ENCODE measurements around the gene VAV2. TPM values are rescaled to one million over a fixed set of nuclear protein-coding genes. Genes with fewer than 3 reads are reported as not detected.
"Not testable (repeated sequence)": the region's sequence is repeated elsewhere in the genome, so short reads cannot be mapped to it uniquely, and the experiment has no call there.

The VAV2 gene
- polyA plus RNA-seq, 1 donor: 48.4 TPM

DNA sequence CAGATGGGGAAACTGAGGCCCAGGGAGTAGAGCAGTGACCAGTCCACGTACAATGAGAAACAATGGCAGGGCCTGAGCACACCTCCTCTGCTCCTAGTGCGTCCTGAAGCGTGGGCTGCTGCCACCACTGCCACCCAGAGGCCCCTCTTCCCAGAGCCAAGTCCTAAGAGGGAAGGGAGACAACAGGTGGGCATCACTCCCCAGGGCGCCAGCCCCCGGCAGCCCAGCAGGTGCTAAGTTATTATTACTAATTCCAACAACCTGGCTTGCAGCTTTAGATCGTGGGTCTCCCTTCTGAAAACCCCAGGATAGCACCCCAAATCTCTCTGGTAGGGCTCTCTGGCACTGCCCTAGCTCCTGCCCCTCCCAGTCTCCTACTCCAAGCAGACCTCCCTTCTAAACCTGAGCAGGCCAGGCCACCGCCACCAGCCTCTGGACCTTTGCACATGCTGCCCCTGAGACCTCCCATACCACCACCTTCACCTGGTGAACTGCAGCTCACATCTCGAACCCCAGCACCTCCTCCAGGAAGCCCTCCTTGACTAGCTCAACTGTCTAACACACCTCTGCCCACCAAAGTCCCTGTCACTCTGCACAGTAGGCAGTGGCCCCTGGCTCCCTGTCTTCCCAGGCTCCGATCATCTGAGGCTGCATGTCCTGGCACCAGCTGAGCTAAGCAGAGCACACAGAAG, 65.8 kb downstream of the VAV2 start:
- H3K4me1 ChIP-seq (ENCODE audit: control insufficient read depth, insufficient read depth, low read length): peaks cover 4% of the 10 kb centered on the region
- no peak overlapping the region for H3K4me3 ChIP-seq (ENCODE audit: low read length)
- no peak overlapping the region for H3K27ac ChIP-seq (ENCODE audit: low read length)
- no peak for DNase-seq
- no peaks in the 10 kb centered on the region for H3K27me3 ChIP-seq (ENCODE audit: control insufficient read depth, insufficient read depth, low read length)
- no CpG with 5 or more reads among the region's 9 CpGs for WGBS (ENCODE audit: insufficient coverage, low lambda C conversion rate)
- peaks cover 19% of the 10 kb centered on the region for H3K36me3 ChIP-seq (ENCODE audit: control insufficient read depth, insufficient read depth, low read length)
- H3K9me3 ChIP-seq (ENCODE audit: control insufficient read depth, low read depth, low read length): no peaks in the 10 kb centered on the region

DNA sequence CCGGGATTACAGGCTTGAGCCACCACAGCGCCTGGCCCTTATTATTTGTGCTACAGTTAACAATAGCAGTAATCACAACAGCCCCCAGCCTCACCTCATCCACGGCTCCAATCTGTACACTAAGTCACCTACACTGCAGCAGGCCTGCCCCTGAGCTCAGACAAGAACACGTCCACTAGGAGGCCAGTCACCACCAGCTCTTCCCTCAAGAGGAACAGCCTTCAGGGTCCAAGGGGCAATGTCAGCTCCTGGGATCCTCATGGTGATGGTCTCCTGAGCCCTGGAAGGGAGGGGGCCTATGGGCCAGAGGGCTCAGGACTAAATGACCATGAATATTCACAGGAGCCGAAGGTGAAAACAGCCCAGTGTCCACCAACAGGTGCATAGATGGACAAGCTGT, 67.7 kb downstream of the VAV2 start:
- no peak overlapping the region for H3K4me3 ChIP-seq (ENCODE audit: low read length)
- H3K36me3 ChIP-seq (ENCODE audit: control insufficient read depth, insufficient read depth, low read length): peaks cover 23% of the 10 kb centered on the region
- no peak overlapping the region for H3K27ac ChIP-seq (ENCODE audit: low read length)
- WGBS (ENCODE audit: insufficient coverage, low lambda C conversion rate): no CpG with 5 or more reads among the region's 5 CpGs
- no peaks in the 10 kb centered on the region for H3K9me3 ChIP-seq (ENCODE audit: control insufficient read depth, low read depth, low read length)
- peak in 1 of 2 donors; percentile 48 for DNase-seq
- H3K27me3 ChIP-seq (ENCODE audit: control insufficient read depth, insufficient read depth, low read length): no peaks in the 10 kb centered on the region
- H3K4me1 ChIP-seq (ENCODE audit: control insufficient read depth, insufficient read depth, low read length): peaks cover 4% of the 10 kb centered on the region

DNA sequence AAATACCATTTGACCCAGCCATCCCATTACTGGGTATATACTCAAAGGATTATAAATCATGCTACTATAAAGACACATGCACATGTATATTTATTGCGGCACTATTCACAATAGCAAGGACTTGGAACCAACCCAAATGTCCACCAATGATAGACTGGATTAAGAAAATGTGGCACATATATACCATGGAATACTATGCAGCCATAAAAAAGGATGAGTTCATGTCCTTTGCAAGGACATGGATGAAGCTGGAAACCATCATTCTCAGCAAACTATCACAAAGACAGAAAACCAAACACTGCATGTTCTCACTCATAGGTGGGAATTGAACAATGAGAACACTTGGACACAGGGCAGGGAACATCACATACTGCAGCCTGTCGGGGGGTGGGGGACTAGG, 68.5 kb downstream of the VAV2 start:
- H3K9me3 ChIP-seq (ENCODE audit: control insufficient read depth, low read depth, low read length); DNase-seq; H3K27ac ChIP-seq (ENCODE audit: low read length); H3K27me3 ChIP-seq (ENCODE audit: control insufficient read depth, insufficient read depth, low read length); H3K4me3 ChIP-seq (ENCODE audit: low read length); H3K4me1 ChIP-seq (ENCODE audit: control insufficient read depth, insufficient read depth, low read length): not testable (repeated sequence)
- H3K36me3 ChIP-seq (ENCODE audit: control insufficient read depth, insufficient read depth, low read length): peaks cover 17% of the 10 kb centered on the region
- no CpG with 5 or more reads among the region's 2 CpGs for WGBS (ENCODE audit: insufficient coverage, low lambda C conversion rate)

DNA sequence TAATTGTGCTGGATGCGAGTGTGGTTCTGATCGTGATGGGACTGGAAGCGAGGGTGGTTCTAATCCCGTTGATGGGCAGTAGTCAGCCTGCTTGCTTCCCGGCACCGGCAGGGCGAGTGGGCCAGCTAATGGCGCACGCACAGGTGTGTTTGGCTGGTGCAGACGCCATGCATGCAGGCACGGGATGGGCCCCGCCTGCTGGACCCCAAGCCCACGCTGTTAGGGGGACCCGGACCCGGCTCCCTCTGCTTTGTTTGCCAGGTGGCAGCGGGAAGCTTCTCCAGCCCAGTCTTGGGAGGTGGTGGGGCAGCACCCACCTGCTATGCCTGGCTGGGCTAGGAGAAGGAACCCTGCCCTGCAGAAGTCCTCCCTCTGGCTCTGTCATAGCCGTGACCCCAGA, 70.3 kb downstream of the VAV2 start:
- peaks cover 11% of the 10 kb centered on the region for H3K36me3 ChIP-seq (ENCODE audit: control insufficient read depth, insufficient read depth, low read length)
- no peak overlapping the region for H3K4me3 ChIP-seq (ENCODE audit: low read length)
- no peak for DNase-seq
- H3K4me1 ChIP-seq (ENCODE audit: control insufficient read depth, insufficient read depth, low read length): peaks cover 21% of the 10 kb centered on the region
- H3K9me3 ChIP-seq (ENCODE audit: control insufficient read depth, low read depth, low read length): no peaks in the 10 kb centered on the region
- no CpG with 5 or more reads among the region's 17 CpGs for WGBS (ENCODE audit: insufficient coverage, low lambda C conversion rate)
- no peaks in the 10 kb centered on the region for H3K27me3 ChIP-seq (ENCODE audit: control insufficient read depth, insufficient read depth, low read length)
- H3K27ac ChIP-seq (ENCODE audit: low read length): no peak overlapping the region

DNA sequence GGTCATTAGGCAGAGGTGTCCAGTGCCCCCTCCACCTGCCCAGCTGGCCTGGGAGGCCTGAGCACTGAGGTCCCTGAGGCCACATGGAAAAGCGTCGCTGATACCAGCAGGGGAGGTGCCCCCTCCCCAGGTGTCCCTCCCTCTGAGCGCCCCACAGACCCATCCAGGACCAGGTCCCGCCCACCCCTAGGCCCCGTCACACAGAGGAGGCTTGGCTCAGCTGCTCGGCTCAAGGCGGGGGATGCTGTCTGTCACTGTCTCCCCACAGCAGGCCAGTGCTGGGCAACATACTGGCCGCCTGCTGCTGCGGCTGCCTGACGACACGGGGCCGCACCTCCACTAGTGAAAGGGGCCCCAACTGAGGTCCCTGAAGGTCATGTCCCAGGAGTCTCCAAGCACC, 71.7 kb downstream of the VAV2 start:
- H3K27me3 ChIP-seq (ENCODE audit: control insufficient read depth, insufficient read depth, low read length): no peaks in the 10 kb centered on the region
- no peaks in the 10 kb centered on the region for H3K9me3 ChIP-seq (ENCODE audit: control insufficient read depth, low read depth, low read length)
- peaks cover 9% of the 10 kb centered on the region for H3K36me3 ChIP-seq (ENCODE audit: control insufficient read depth, insufficient read depth, low read length)
- no CpG with 5 or more reads among the region's 12 CpGs for WGBS (ENCODE audit: insufficient coverage, low lambda C conversion rate)
- peaks cover 28% of the 10 kb centered on the region for H3K4me1 ChIP-seq (ENCODE audit: control insufficient read depth, insufficient read depth, low read length)
- no peak overlapping the region for H3K27ac ChIP-seq (ENCODE audit: low read length)
- no peak overlapping the region for H3K4me3 ChIP-seq (ENCODE audit: low read length)
- DNase-seq: no peak

DNA sequence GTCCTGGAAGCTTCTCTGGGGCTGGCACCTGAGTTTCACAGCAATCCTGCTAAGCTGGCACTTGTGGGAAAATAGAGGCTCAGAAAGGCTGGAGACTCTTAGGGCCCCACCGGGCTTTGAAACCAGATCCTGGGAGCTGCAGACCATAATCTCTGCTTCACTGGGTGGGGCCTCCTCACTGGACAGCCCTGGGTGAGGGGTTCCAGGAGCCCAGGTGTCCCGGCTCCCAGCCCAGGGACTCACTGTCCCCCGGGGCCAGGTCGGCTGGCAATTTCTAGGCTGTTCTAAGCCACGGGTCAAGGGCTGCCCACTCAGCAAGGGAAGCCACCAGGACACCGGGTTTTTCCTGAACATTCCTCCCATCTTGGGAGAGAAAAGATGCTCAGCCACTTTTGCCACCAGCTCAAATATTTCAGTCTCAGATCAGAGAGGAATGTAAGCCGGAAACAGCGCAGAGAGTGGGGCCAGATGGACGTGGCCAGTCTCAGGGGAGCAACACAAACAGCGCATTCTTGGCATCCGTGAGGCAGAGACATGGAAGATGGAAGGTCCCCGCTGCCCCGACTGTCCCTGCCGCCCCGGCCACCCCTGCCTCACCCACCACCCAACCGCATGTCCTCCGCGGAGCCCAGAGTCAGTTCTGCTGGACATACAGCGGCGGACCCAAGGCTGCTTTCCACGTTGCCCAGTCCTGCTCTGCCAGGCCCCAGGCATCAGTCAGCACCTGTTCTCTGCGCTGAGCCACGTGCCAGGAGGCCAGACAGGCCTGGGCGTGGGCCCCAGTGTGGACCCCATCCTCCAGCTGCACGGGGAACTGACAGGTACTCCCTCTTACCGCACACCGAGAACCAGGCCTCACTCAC, 72.6 kb downstream of the VAV2 start:
- Histone ChIP-seq H3K27ac (ENCODE audit: low read length) (no peak overlapping the region), H3K4me3 (ENCODE audit: low read length) (no peak overlapping the region)

DNA sequence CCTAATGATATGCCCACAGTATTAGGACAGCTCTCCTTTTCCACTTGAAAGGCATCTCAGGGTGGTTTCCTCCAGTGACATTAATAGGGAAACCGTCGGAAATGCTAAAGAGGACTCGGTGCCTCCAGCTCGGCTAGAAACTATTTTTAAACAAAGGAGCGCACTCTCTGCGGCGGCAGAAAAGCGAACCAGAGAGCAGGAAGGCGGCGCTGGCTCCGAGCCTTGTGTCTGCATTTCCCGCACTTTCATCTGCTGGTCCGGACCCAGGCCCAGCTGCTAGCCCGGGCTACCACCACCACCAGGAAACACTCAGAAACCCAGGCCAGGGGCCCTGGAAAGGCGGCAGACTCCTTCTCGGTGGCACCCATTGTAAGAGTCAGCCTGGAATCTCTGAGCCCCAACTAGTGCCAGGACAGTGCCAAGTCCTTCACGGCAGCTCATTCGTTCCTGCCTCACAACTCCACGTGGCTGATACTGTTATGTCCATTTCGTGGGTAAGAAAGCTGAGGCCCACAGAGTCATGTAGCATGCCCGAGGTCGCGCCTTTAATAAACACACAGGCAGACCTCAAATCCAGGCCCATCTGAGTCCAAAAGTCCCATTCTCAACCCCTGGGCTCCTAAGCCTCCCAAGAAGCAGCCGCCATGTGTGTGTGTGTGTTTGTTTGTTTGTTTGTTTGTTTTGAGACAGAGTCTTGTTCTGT, 73.9 kb downstream of the VAV2 start:
- H3K4me1 ChIP-seq (ENCODE audit: control insufficient read depth, insufficient read depth, low read length): peaks cover 41% of the 10 kb centered on the region
- H3K4me3 ChIP-seq (ENCODE audit: low read length): no peak overlapping the region
- WGBS (ENCODE audit: insufficient coverage, low lambda C conversion rate): no CpG with 5 or more reads among the region's 24 CpGs
- H3K27ac ChIP-seq (ENCODE audit: low read length): peak overlapping the region; percentile 80
- H3K27me3 ChIP-seq (ENCODE audit: control insufficient read depth, insufficient read depth, low read length): no peaks in the 10 kb centered on the region
- DNase-seq: no peak
- peaks cover 9% of the 10 kb centered on the region for H3K36me3 ChIP-seq (ENCODE audit: control insufficient read depth, insufficient read depth, low read length)
- no peaks in the 10 kb centered on the region for H3K9me3 ChIP-seq (ENCODE audit: control insufficient read depth, low read depth, low read length)

More for the DNA sequence above, 72.6 kb downstream of the VAV2 start:
- Histone ChIP-seq H3K9me3 (ENCODE audit: control insufficient read depth, low read depth, low read length) (no peaks in the 10 kb centered on the region), H3K4me1 (ENCODE audit: control insufficient read depth, insufficient read depth, low read length) (peaks cover 33% of the 10 kb centered on the region), H3K27me3 (ENCODE audit: control insufficient read depth, insufficient read depth, low read length) (no peaks in the 10 kb centered on the region), H3K36me3 (ENCODE audit: control insufficient read depth, insufficient read depth, low read length) (peaks cover 9% of the 10 kb centered on the region)
- DNase-seq: no peak
- no CpG with 5 or more reads among the region's 27 CpGs for WGBS (ENCODE audit: insufficient coverage, low lambda C conversion rate)

DNA sequence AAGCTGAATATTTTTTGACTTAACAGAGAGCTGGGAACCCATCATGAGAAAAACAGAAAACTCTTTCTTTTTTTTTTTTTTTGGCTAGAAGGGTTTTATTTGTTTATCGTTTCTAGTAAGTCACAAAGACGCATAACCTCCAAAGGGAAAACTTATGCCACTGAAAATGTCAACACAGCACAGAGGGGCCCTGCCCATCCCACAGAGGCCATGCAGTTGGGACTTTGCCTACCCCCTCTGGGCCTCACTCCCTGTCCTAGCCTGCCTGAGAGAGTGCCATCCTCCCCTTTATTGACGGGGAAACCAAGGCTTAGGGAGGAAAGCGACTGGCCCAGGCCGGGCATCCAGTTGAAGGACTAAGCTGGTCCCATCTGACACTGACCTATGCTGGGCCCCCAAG, 74.7 kb downstream of the VAV2 start:
- Histone ChIP-seq H3K4me3 (ENCODE audit: low read length) (no peak overlapping the region), H3K9me3 (ENCODE audit: control insufficient read depth, low read depth, low read length) (no peaks in the 10 kb centered on the region), H3K4me1 (ENCODE audit: control insufficient read depth, insufficient read depth, low read length) (peaks cover 41% of the 10 kb centered on the region), H3K36me3 (ENCODE audit: control insufficient read depth, insufficient read depth, low read length) (peaks cover 9% of the 10 kb centered on the region), H3K27me3 (ENCODE audit: control insufficient read depth, insufficient read depth, low read length) (no peaks in the 10 kb centered on the region), H3K27ac (ENCODE audit: low read length) (peak overlapping the region; percentile 80)
- DNase-seq: peak; percentile 70 to 87
- WGBS (ENCODE audit: insufficient coverage, low lambda C conversion rate): no CpG with 5 or more reads among the region's 5 CpGs

DNA sequence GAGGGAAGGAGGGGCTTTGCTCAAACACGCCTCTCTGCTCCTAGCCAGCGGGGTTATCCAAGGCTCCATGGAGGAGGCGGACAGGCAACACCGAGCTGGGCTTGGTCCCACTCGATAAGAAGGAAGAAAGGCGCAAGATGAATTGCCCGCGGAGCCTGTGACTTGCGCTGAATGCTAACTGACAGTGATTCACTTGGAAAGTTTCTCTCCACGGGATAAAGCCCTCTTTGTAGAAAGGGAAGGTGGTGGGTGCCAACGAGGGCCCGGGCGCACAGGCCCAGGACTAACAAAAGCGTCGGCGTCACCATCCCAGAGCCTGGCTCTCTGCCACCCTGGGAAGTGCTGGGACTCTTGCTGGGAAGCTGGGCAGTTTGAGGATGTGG, 76.0 kb downstream of the VAV2 start:
- WGBS (ENCODE audit: insufficient coverage, low lambda C conversion rate): 40% methylated on average over 1 of the region's 16 CpGs
- Histone ChIP-seq H3K36me3 (ENCODE audit: control insufficient read depth, insufficient read depth, low read length) (peaks cover 2% of the 10 kb centered on the region), H3K27ac (ENCODE audit: low read length) (no peak overlapping the region)

DNA sequence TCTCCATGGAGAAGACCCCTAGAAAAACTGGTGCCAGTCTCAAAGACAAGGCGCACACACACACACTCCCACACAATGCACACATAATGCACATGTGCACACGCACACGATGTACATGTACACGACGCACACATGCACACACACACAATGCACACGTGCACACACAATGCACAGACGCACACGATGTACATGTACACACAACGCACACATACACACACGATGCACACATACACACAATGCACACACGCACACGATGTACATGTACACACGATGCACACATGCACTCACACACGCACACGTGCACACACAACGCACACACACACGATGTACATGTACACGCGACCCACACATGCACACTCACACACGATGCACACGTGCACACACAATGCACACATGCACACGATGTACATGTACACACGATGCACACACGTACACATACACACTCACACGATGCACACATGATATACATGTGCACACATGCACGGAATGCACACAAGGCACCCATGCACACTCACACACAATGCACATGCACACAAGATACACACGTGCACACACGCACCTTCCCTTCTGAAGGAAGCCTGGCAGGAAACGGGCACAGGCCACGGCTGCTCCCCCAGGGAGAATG, 76.5 kb downstream of the VAV2 start:
- Histone ChIP-seq H3K27ac (ENCODE audit: low read length) (peak overlapping the region; percentile 88), H3K27me3 (ENCODE audit: control insufficient read depth, insufficient read depth, low read length) (no peaks in the 10 kb centered on the region), H3K9me3 (ENCODE audit: control insufficient read depth, low read depth, low read length) (no peaks in the 10 kb centered on the region), H3K36me3 (ENCODE audit: control insufficient read depth, insufficient read depth, low read length) (no peaks in the 10 kb centered on the region), H3K4me1 (ENCODE audit: control insufficient read depth, insufficient read depth, low read length) (peaks cover 41% of the 10 kb centered on the region), H3K4me3 (ENCODE audit: low read length) (no peak overlapping the region)
- no CpG with 5 or more reads among the region's 30 CpGs for WGBS (ENCODE audit: insufficient coverage, low lambda C conversion rate)
- no peak for DNase-seq

More for the DNA sequence above, 76.0 kb downstream of the VAV2 start:
- no peaks in the 10 kb centered on the region for H3K27me3 ChIP-seq (ENCODE audit: control insufficient read depth, insufficient read depth, low read length)
- H3K9me3 ChIP-seq (ENCODE audit: control insufficient read depth, low read depth, low read length): no peaks in the 10 kb centered on the region
- H3K4me3 ChIP-seq (ENCODE audit: low read length): no peak overlapping the region
- DNase-seq: no peak
- peaks cover 41% of the 10 kb centered on the region for H3K4me1 ChIP-seq (ENCODE audit: control insufficient read depth, insufficient read depth, low read length)
